ENCODE measurements around the gene TTC16. TPM values are rescaled to one million over a fixed set of nuclear protein-coding genes. Genes with fewer than 3 reads are reported as not detected.

TTC16 gene
- total RNA-seq, 1 donor from 2014 or later, result 0.18 TPM

- intact Hi-C loops (cut with micrococcal nuclease), result loop anchor here (5.0 kb wide), 1 partner anchor 104 kb away; the partner anchor contains the start of gene STXBP1
- no peaks in the 10 kb centered on the region for H3K27me3 Mint-ChIP-seq (ENCODE audit: low read depth)
- peak overlapping the region; percentile 90 for H3K27ac Mint-ChIP-seq
- peak overlapping the region; percentile 92 for H3K4me3 Mint-ChIP-seq (ENCODE audit: low read depth)
- no peak for DNase-seq (ENCODE audit: low spot score)
- H3K4me1 Mint-ChIP-seq (ENCODE audit: low read depth), result peaks cover 17% of the 10 kb centered on the region
- H3K36me3 Mint-ChIP-seq (ENCODE audit: low read depth), result no peaks in the 10 kb centered on the region
- no peaks in the 10 kb centered on the region for H3K9me3 Mint-ChIP-seq
Observed at GRCh38 chr9:127716412-127716811, 533 bp downstream of the TTC16 start.

GRCh38 chr9:127717766-127718165 is 1.9 kb downstream of the TTC16 start:
- H3K27me3 Mint-ChIP-seq (ENCODE audit: low read depth), result no peaks in the 10 kb centered on the region
- no peaks in the 10 kb centered on the region for H3K36me3 Mint-ChIP-seq (ENCODE audit: low read depth)
- H3K4me3 Mint-ChIP-seq (ENCODE audit: low read depth), result no peak overlapping the region
- DNase-seq (ENCODE audit: low spot score), result no peak
- intact Hi-C loops (cut with micrococcal nuclease), result loop anchor here (5.0 kb wide), 1 partner anchor 105 kb away; the partner anchor contains the start of gene STXBP1
- H3K9me3 Mint-ChIP-seq, result no peaks in the 10 kb centered on the region
- H3K27ac Mint-ChIP-seq, result no peak overlapping the region
- H3K4me1 Mint-ChIP-seq (ENCODE audit: low read depth), result peaks cover 15% of the 10 kb centered on the region

GRCh38 chr9:127720031-127720864 is 4.4 kb downstream of the TTC16 start:
- H3K4me1 Mint-ChIP-seq (ENCODE audit: low read depth), result peaks cover 12% of the 10 kb centered on the region
- no peak overlapping the region for H3K4me3 Mint-ChIP-seq (ENCODE audit: low read depth)
- no peaks in the 10 kb centered on the region for H3K36me3 Mint-ChIP-seq (ENCODE audit: low read depth)
- H3K27ac Mint-ChIP-seq, result peak overlapping the region; percentile 4
- intact Hi-C loops (cut with micrococcal nuclease), result no loop called here
- no peak for DNase-seq (ENCODE audit: low spot score)
- no peaks in the 10 kb centered on the region for H3K9me3 Mint-ChIP-seq
- H3K27me3 Mint-ChIP-seq (ENCODE audit: low read depth), result no peaks in the 10 kb centered on the region

- Mint-ChIP-seq H3K9me3 (no peaks in the 10 kb centered on the region), H3K36me3 (ENCODE audit: low read depth) (no peaks in the 10 kb centered on the region), H3K4me3 (ENCODE audit: low read depth) (no peak overlapping the region), H3K27ac (no peak overlapping the region), H3K27me3 (ENCODE audit: low read depth) (no peaks in the 10 kb centered on the region), H3K4me1 (ENCODE audit: low read depth) (peaks cover 12% of the 10 kb centered on the region)
- intact Hi-C loops (cut with micrococcal nuclease), result no loop called here
- DNase-seq (ENCODE audit: low spot score), result no peak
Observed at GRCh38 chr9:127720865-127721227, 5.0 kb downstream of the TTC16 start.

GRCh38 chr9:127721391-127721821 is 5.5 kb downstream of the TTC16 start:
- intact Hi-C loops (cut with micrococcal nuclease), result no loop called here
- DNase-seq (ENCODE audit: low spot score), result no peak
- Mint-ChIP-seq H3K4me3 (ENCODE audit: low read depth) (no peak overlapping the region), H3K4me1 (ENCODE audit: low read depth) (peaks cover 7% of the 10 kb centered on the region), H3K27me3 (ENCODE audit: low read depth) (no peaks in the 10 kb centered on the region), H3K9me3 (no peaks in the 10 kb centered on the region), H3K36me3 (ENCODE audit: low read depth) (no peaks in the 10 kb centered on the region), H3K27ac (no peak overlapping the region)

- no peaks in the 10 kb centered on the region for H3K36me3 Mint-ChIP-seq (ENCODE audit: low read depth)
- H3K27ac Mint-ChIP-seq, result no peak overlapping the region
- H3K4me1 Mint-ChIP-seq (ENCODE audit: low read depth), result peaks cover 7% of the 10 kb centered on the region
- H3K4me3 Mint-ChIP-seq (ENCODE audit: low read depth), result no peak overlapping the region
- intact Hi-C loops (cut with micrococcal nuclease), result no loop called here
- H3K27me3 Mint-ChIP-seq (ENCODE audit: low read depth), result no peaks in the 10 kb centered on the region
- H3K9me3 Mint-ChIP-seq, result no peaks in the 10 kb centered on the region
- no peak for DNase-seq (ENCODE audit: low spot score)
Observed at GRCh38 chr9:127722055-127722745, 6.3 kb downstream of the TTC16 start.

GRCh38 chr9:127723013-127723412 is 7.1 kb downstream of the TTC16 start:
- intact Hi-C loops (cut with micrococcal nuclease), result no loop called here
- DNase-seq (ENCODE audit: low spot score), result no peak
- H3K9me3 Mint-ChIP-seq, result no peaks in the 10 kb centered on the region
- peaks cover 7% of the 10 kb centered on the region for H3K4me1 Mint-ChIP-seq (ENCODE audit: low read depth)
- H3K27ac Mint-ChIP-seq, result no peak overlapping the region
- no peak overlapping the region for H3K4me3 Mint-ChIP-seq (ENCODE audit: low read depth)
- H3K27me3 Mint-ChIP-seq (ENCODE audit: low read depth), result no peaks in the 10 kb centered on the region
- no peaks in the 10 kb centered on the region for H3K36me3 Mint-ChIP-seq (ENCODE audit: low read depth)

GRCh38 chr9:127723444-127723843 is 7.6 kb downstream of the TTC16 start:
- no peaks in the 10 kb centered on the region for H3K36me3 Mint-ChIP-seq (ENCODE audit: low read depth)
- no peak for DNase-seq (ENCODE audit: low spot score)
- intact Hi-C loops (cut with micrococcal nuclease), result no loop called here

GRCh38 chr9:127724012-127724411 is 8.1 kb downstream of the TTC16 start:
- intact Hi-C loops (cut with micrococcal nuclease), result no loop called here

More at GRCh38 chr9:127723444-127723843, 7.6 kb downstream of the TTC16 start:
- Mint-ChIP-seq H3K27me3 (ENCODE audit: low read depth) (no peaks in the 10 kb centered on the region), H3K9me3 (no peaks in the 10 kb centered on the region), H3K4me3 (ENCODE audit: low read depth) (no peak overlapping the region), H3K4me1 (ENCODE audit: low read depth) (peaks cover 7% of the 10 kb centered on the region), H3K27ac (no peak overlapping the region)

GRCh38 chr9:127726871-127727270 is 11.0 kb downstream of the TTC16 start:
- no peaks in the 10 kb centered on the region for H3K36me3 Mint-ChIP-seq (ENCODE audit: low read depth)
- H3K9me3 Mint-ChIP-seq, result no peaks in the 10 kb centered on the region
- DNase-seq (ENCODE audit: low spot score), result no peak
- H3K27me3 Mint-ChIP-seq (ENCODE audit: low read depth), result no peaks in the 10 kb centered on the region
- intact Hi-C loops (cut with micrococcal nuclease), result no loop called here
- no peak overlapping the region for H3K27ac Mint-ChIP-seq
- H3K4me1 Mint-ChIP-seq (ENCODE audit: low read depth), result no peaks in the 10 kb centered on the region
- H3K4me3 Mint-ChIP-seq (ENCODE audit: low read depth), result no peak overlapping the region

More at GRCh38 chr9:127724012-127724411, 8.1 kb downstream of the TTC16 start:
- Mint-ChIP-seq H3K27me3 (ENCODE audit: low read depth) (no peaks in the 10 kb centered on the region), H3K4me1 (ENCODE audit: low read depth) (peaks cover 7% of the 10 kb centered on the region), H3K36me3 (ENCODE audit: low read depth) (no peaks in the 10 kb centered on the region), H3K4me3 (ENCODE audit: low read depth) (no peak overlapping the region), H3K9me3 (no peaks in the 10 kb centered on the region), H3K27ac (no peak overlapping the region)
- DNase-seq (ENCODE audit: low spot score), result no peak

- Mint-ChIP-seq H3K4me1 (ENCODE audit: low read depth) (peaks cover 3% of the 10 kb centered on the region), H3K9me3 (no peaks in the 10 kb centered on the region), H3K36me3 (ENCODE audit: low read depth) (no peaks in the 10 kb centered on the region), H3K4me3 (ENCODE audit: low read depth) (no peak overlapping the region), H3K27ac (no peak overlapping the region), H3K27me3 (ENCODE audit: low read depth) (no peaks in the 10 kb centered on the region)
- intact Hi-C loops (cut with micrococcal nuclease), result no loop called here
- DNase-seq (ENCODE audit: low spot score), result no peak
Observed at GRCh38 chr9:127728808-127729207, 12.9 kb downstream of the TTC16 start.

GRCh38 chr9:127729522-127730256 is 13.8 kb downstream of the TTC16 start:
- no peak for DNase-seq (ENCODE audit: low spot score)
- no peaks in the 10 kb centered on the region for H3K27me3 Mint-ChIP-seq (ENCODE audit: low read depth)
- no peaks in the 10 kb centered on the region for H3K9me3 Mint-ChIP-seq
- intact Hi-C loops (cut with micrococcal nuclease), result no loop called here
- H3K4me3 Mint-ChIP-seq (ENCODE audit: low read depth), result no peak overlapping the region
- no peak overlapping the region for H3K27ac Mint-ChIP-seq
- no peaks in the 10 kb centered on the region for H3K36me3 Mint-ChIP-seq (ENCODE audit: low read depth)
- peaks cover 6% of the 10 kb centered on the region for H3K4me1 Mint-ChIP-seq (ENCODE audit: low read depth)
